SK-N-MC (cell line): Measurements from ENCODE around the gene GLB1L3.

Source experiments
- EZH2 ChIP-seq: fragments of 200-600 bp; sonication (generic); IDR thresholded peaks from one replicate; pipeline ENCODE4 v1.6.1; 2017; ENCODE audit warnings: antibody characterized with exemption
- POLR2AphosphoS5 ChIP-seq: IDR thresholded peaks from 2 replicates; pipeline ENCODE4 v1.6.1; 2012; ENCODE audit warnings: mild to moderate bottlenecking, low read depth, low read length, borderline replicate concordance

GRCh38 chr11:134260983-134261382 is 15.2 kb upstream of the GLB1L3 start:
- no peak for TF ChIP-seq EZH2
- no peak for TF ChIP-seq POLR2AphosphoS5
